OCI-LY1 (cell line): Measurements from ENCODE around the gene SLC37A1.

Source experiments
- H2AFZ ChIP-seq: fragments of 200-600 bp; sonication (generic), shearing (Covaris generic); 2 replicates; pipeline ENCODE4 v1.6.0; 2014; ENCODE audit warnings: antibody characterized with exemption, mild to moderate bottlenecking, low read length
- H3F3A ChIP-seq: fragments of 200-600 bp; sonication (generic), shearing (Covaris generic); 2 replicates; pipeline ENCODE4 v1.6.0; 2014; ENCODE audit warnings: mild to moderate bottlenecking, antibody characterized with exemption, low read length, moderate library complexity; ENCODE audit not compliant: insufficient read depth
- H3K27ac ChIP-seq: fragments of 200-600 bp; sonication (generic); 2 replicates; pipeline ENCODE4 v1.5.1; 2014; ENCODE audit warnings: low read length, mixed run types, mild to moderate bottlenecking, low read depth; ENCODE audit not compliant: poor library complexity, severe bottlenecking
- H3K27me3 ChIP-seq: fragments of 200-600 bp; sonication (generic); 2 replicates; pipeline ENCODE4 v1.6.0; 2014; ENCODE audit warnings: antibody characterized with exemption, mild to moderate bottlenecking, low read length, moderate library complexity; ENCODE audit not compliant: insufficient read depth
- H3K36me3 ChIP-seq: fragments of 200-600 bp; sonication (generic); 2 replicates; pipeline ENCODE4 v1.6.1; 2014; ENCODE audit warnings: mild to moderate bottlenecking, antibody characterized with exemption, low read length, moderate library complexity, mixed read lengths; ENCODE audit not compliant: insufficient read depth
- H3K4me1 ChIP-seq: fragments of 200-600 bp; sonication (generic); 2 replicates; pipeline ENCODE4 v1.5.1; 2014; ENCODE audit warnings: mild to moderate bottlenecking, low read length, moderate library complexity; ENCODE audit not compliant: insufficient read depth, severe bottlenecking
- H3K4me2 ChIP-seq: fragments of 200-600 bp; sonication (generic), shearing (Covaris generic); 2 replicates; pipeline ENCODE4 v1.6.1; 2014; ENCODE audit warnings: low read length
- H3K4me3 ChIP-seq: fragments of 200-600 bp; sonication (generic); 2 replicates; pipeline ENCODE4 v1.5.1; 2014; ENCODE audit warnings: low read length, low read depth, mild to moderate bottlenecking, mixed read lengths; ENCODE audit not compliant: poor library complexity, severe bottlenecking
- H3K79me2 ChIP-seq: fragments of 200-600 bp; shearing (Covaris generic); 2 replicates; pipeline ENCODE4 v1.6.1; 2016; ENCODE audit warnings: mixed run types, low read length, mixed read lengths; ENCODE audit not compliant: insufficient read depth
- H3K9ac ChIP-seq: fragments of 200-600 bp; sonication (generic), shearing (Covaris generic); 2 replicates; pipeline ENCODE4 v1.6.1; 2014; ENCODE audit warnings: mild to moderate bottlenecking, low read length, mixed read lengths
- H3K9me2 ChIP-seq: fragments of 200-600 bp; sonication (generic), shearing (Covaris generic); 2 replicates; pipeline ENCODE4 v1.6.1; 2014; ENCODE audit warnings: low read depth, mild to moderate bottlenecking, low read length, mixed read lengths
- H3K9me3 ChIP-seq: fragments of 200-600 bp; shearing (Covaris generic); 2 replicates; pipeline ENCODE4 v1.6.1; 2014; ENCODE audit warnings: low read length, mixed read lengths
- H4K20me1 ChIP-seq: fragments of 200-600 bp; sonication (generic), shearing (Covaris generic); 2 replicates; pipeline ENCODE4 v1.6.0; 2016; ENCODE audit warnings: mild to moderate bottlenecking, low read length; ENCODE audit not compliant: insufficient read depth
- EZH2 ChIP-seq: fragments of 200-600 bp; sonication (generic), shearing (Covaris generic); IDR thresholded peaks from 2 replicates; pipeline ENCODE4 v1.8.0; 2017; ENCODE audit warnings: borderline replicate concordance, mixed run types, mild to moderate bottlenecking, antibody characterized with exemption, low read length, moderate library complexity, mixed read lengths
- TF ChIP-seq, protein P1 (sequence below): fragments of 200-600 bp; sonication (generic), shearing (Covaris generic); IDR thresholded peaks from 2 replicates; pipeline ENCODE4 v1.5.1; 2017; ENCODE audit warnings: mild to moderate bottlenecking, antibody characterized with exemption, low read length, moderate library complexity, mixed read lengths

The SLC37A1 gene

DNA sequence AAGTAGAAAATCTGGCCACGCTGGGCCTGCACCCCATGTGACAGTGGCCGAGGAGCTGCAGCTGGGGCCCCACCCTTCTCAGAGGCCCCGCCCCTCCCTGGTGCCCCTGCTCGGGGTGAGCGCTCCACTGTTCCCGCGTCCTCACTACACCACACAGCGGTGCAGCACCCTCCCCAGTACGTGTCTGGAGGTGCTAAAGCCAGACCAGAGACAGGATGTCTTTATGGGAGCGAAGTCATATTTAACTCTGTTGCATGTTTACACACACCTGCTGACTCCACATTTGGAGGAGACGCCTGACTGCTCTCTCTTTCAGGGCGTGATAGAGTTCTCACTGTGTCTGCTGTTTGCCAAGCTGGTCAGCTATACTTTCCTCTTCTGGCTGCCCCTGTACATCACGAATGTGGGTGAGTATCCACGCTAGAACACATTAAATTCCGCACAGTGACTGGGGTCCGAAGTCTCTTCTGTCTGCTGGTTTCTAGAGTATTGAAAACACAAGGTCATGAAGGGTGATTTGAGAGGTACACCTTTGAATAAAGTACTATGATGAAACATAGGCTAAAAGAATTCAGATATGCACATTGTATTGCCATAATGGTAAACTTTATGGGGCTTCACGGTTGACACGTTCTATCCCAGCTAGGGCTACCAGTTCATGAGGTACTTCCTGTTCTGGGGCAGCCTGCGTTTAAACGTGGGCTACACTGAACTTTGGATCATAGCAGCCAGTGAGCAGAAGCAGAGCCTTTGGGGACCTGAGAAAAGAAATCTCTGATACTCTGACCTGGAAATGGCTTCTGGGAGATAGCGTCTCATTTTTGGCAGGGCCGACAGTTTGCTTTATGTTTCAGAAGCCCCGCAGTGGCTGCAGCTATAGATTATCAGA is 48.4 kb downstream of the SLC37A1 start:
- Histone ChIP-seq H3K27ac (peak overlapping the region; percentile 85), H3K79me2 (no peaks in the 10 kb centered on the region), H3K4me3 (peak overlapping the region; percentile 52), H3K4me2 (peak overlapping the region; percentile 66), H3K27me3 (no peaks in the 10 kb centered on the region), H4K20me1 (no peaks in the 10 kb centered on the region), H3F3A (no peaks in the 10 kb centered on the region), H3K9me3 (no peaks in the 10 kb centered on the region), H3K9me2 (no peaks in the 10 kb centered on the region), H3K36me3 (no peaks in the 10 kb centered on the region; the same call in 1 of the 2 replicates), H3K4me1 (peaks cover 42% of the 10 kb centered on the region), H3K9ac (peak overlapping the region; percentile 61; the same call in 1 of the 2 replicates), H2AFZ (no peak overlapping the region)
- TF ChIP-seq, protein P1, sequence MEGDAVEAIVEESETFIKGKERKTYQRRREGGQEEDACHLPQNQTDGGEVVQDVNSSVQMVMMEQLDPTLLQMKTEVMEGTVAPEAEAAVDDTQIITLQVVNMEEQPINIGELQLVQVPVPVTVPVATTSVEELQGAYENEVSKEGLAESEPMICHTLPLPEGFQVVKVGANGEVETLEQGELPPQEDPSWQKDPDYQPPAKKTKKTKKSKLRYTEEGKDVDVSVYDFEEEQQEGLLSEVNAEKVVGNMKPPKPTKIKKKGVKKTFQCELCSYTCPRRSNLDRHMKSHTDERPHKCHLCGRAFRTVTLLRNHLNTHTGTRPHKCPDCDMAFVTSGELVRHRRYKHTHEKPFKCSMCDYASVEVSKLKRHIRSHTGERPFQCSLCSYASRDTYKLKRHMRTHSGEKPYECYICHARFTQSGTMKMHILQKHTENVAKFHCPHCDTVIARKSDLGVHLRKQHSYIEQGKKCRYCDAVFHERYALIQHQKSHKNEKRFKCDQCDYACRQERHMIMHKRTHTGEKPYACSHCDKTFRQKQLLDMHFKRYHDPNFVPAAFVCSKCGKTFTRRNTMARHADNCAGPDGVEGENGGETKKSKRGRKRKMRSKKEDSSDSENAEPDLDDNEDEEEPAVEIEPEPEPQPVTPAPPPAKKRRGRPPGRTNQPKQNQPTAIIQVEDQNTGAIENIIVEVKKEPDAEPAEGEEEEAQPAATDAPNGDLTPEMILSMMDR: 0 out of 2 replicates have a peak, but pooled peaks have one; percentile 12
- no peak for TF ChIP-seq EZH2

DNA sequence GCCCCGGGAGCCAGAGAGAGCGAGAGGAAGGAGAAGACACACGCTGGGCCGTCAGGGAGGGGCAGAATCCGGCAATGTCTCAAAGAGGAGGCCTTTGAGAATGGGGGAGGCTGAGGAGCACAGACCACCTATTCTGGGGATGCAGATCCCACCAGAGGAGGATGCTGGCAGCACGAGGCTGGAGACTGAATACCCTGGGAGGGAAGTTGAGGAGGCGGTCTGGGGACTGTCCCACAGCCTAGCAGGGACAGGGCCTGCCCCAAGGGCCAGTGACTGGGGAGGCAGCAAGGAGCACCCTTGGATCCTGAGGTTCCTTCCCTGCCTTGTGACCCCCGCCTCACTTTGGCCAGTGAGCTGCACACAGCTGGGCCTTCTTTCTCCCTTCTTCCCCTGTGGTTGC is 49.2 kb downstream of the SLC37A1 start:
- H3K27ac ChIP-seq: peak overlapping the region; percentile 85
- no peaks in the 10 kb centered on the region for H3K27me3 ChIP-seq
- no peaks in the 10 kb centered on the region for H3K79me2 ChIP-seq

DNA sequence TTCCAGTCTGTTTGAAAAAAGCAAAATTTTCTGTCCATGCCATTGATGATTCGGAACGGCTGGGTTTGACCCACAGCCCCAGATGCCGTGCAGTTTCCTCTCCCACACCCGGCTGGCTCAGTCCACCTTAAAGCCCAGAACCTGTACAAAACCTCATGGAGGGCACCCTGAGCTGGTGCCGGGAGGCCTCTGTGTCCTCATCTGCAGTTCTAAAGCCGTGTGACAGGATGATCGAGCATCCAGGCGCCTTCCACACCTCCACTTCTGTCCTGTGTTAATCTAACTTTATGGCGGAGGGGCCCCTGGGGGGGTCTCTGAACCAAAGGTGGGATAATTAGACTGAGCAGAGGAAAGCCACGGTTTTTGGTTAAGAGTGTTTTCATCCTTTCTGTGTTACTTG is 49.6 kb downstream of the SLC37A1 start:
- peaks cover 4% of the 10 kb centered on the region for H3K36me3 ChIP-seq
- H3K4me2 ChIP-seq: no peak overlapping the region
- peaks cover 43% of the 10 kb centered on the region for H3K4me1 ChIP-seq
- no peaks in the 10 kb centered on the region for H3F3A ChIP-seq
- no peak overlapping the region; the same call in 1 of the 2 replicates for H3K9ac ChIP-seq
- H3K27ac ChIP-seq: peak overlapping the region; percentile 85
- no peaks in the 10 kb centered on the region for H3K9me2 ChIP-seq
- no peaks in the 10 kb centered on the region for H4K20me1 ChIP-seq
- no peaks in the 10 kb centered on the region for H3K27me3 ChIP-seq
- no peaks in the 10 kb centered on the region for H3K9me3 ChIP-seq
- H3K79me2 ChIP-seq: no peaks in the 10 kb centered on the region
- H3K4me3 ChIP-seq: no peak overlapping the region
- TF ChIP-seq, protein P1: no peak
- TF ChIP-seq EZH2: no peak
- no peak overlapping the region for H2AFZ ChIP-seq

More for the DNA sequence above, 49.2 kb downstream of the SLC37A1 start:
- TF ChIP-seq, protein P1: no peak
- TF ChIP-seq EZH2: no peak
- Histone ChIP-seq H3K4me3 (no peak overlapping the region), H3K9me2 (no peaks in the 10 kb centered on the region), H3K9me3 (no peaks in the 10 kb centered on the region), H3F3A (no peaks in the 10 kb centered on the region), H3K4me2 (peak overlapping the region; percentile 66; the same call in 1 of the 2 replicates), H2AFZ (no peak overlapping the region), H3K36me3 (peaks cover 4% of the 10 kb centered on the region), H4K20me1 (no peaks in the 10 kb centered on the region), H3K4me1 (peaks cover 39% of the 10 kb centered on the region), H3K9ac (peak overlapping the region; percentile 61; the same call in 1 of the 2 replicates)
